Testis (tissue), 3 donors: ENCODE measurements around the gene FOXE1. TPM values are rescaled to one million over a fixed set of nuclear protein-coding genes. Genes with fewer than 3 reads are reported as not detected.

Experiments used
- DNase-seq: peaks from one replicate; pipeline ENCODE4 v3.0.0-alpha.2; 2019
- H3K27ac ChIP-seq, 2 donors: fragments of 200-600 bp; sonication (generic); one replicate each; pipeline ENCODE4 v1.5.1; 2019
- H3K27me3 ChIP-seq: fragments of 200-600 bp; sonication (generic); one replicate; pipeline ENCODE4 v1.5.1; 2019
- H3K36me3 ChIP-seq: fragments of 200-600 bp; sonication (generic); one replicate; pipeline ENCODE4 v1.5.1; 2017; ENCODE audit warnings: low read depth; ENCODE audit errors: missing control alignments
- H3K4me1 ChIP-seq: fragments of 200-600 bp; sonication (generic); one replicate; pipeline ENCODE4 v1.5.1; 2019
- H3K4me3 ChIP-seq, 2 donors: fragments of 200-600 bp; sonication (generic); one replicate each; pipeline ENCODE4 v1.5.1; 2017 to 2019
- H3K9me3 ChIP-seq: fragments of 200-600 bp; sonication (generic); one replicate; pipeline ENCODE4 v1.5.1; 2017
- POLR2A ChIP-seq: fragments of 450-650 bp; IDR thresholded peaks from one replicate; pipeline ENCODE4 v1.6.1; 2017; ENCODE audit warnings: antibody characterized with exemption, mild to moderate bottlenecking, moderate library complexity
- WGBS, 2 donors: methylation state at CpG; one replicate each; pipeline ENCODE4 v1.1.5; 2018; 5-methylcytosine and 5-hydroxymethylcytosine counted together
- intact Hi-C: fragments of 100-400 bp; cut with DNase I; formaldehyde crosslinking; loops from one replicate; pipeline ENCODE4 v1.15.1; 2023; ENCODE audit warnings: low total_unique reads
- polyA plus RNA-seq: library from polyadenylated mRNA; stranded (reverse); fragments of 350-450 nt; fragmentation: Illumina TruSeq; extraction: RNeasy Lipid Tissue Mini Kit (QIAGEN cat#74804); gene quantifications from one replicate; pipeline ENCODE4 v1.2.3, GENCODE V29; 2014; ENCODE audit warnings: low read depth, low replicate concordance; ENCODE audit not compliant: insufficient read depth
- total RNA-seq, 2 donors: library from RNA; depleted of rRNA; stranded (reverse); fragments of >200 nt; gene quantifications; one replicate each; pipeline ENCODE4 v1.2.3, GENCODE V29; 2016
- TF ChIP-seq, protein P1 (sequence below), 3 experiments: fragments of 450-650 bp in 2 of 3; fragments of 200-600 bp in 1 of 3; sonication (generic) in 1 of 3; IDR thresholded peaks; one replicate each; pipeline ENCODE4 v1.5.1; 2016 to 2019; ENCODE audit warnings: antibody characterized with exemption in 3 of 3, mild to moderate bottlenecking in 2 of 3, moderate library complexity in 1 of 3

FOXE1 gene
- total and polyA plus RNA-seq, 3 donors from 2014 or later = 0.62 to 1.9 (median 1.1) TPM

DNA sequence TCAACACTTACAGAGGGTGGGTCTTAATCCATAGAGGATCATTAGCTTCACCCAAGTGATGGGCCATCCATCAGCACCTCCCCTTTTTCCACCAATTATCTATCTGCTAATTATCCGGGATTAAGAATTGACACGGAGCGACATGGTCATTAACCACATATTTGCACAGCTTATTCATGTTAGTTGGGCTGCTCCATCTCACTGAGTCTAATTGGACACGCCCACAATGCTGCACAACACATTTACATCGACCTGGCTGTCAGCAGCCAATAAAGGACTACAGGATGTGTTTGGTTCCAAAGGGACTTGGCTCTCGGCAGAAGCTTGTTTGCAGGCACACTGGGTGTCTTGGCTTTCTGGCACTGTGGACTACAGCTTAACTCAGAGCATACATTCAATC is 21.6 kb downstream of the FOXE1 start:
- 75 to 83% methylated on average over 6 of the region's 6 CpGs for WGBS, 2 donors
- TF ChIP-seq, protein P1, sequence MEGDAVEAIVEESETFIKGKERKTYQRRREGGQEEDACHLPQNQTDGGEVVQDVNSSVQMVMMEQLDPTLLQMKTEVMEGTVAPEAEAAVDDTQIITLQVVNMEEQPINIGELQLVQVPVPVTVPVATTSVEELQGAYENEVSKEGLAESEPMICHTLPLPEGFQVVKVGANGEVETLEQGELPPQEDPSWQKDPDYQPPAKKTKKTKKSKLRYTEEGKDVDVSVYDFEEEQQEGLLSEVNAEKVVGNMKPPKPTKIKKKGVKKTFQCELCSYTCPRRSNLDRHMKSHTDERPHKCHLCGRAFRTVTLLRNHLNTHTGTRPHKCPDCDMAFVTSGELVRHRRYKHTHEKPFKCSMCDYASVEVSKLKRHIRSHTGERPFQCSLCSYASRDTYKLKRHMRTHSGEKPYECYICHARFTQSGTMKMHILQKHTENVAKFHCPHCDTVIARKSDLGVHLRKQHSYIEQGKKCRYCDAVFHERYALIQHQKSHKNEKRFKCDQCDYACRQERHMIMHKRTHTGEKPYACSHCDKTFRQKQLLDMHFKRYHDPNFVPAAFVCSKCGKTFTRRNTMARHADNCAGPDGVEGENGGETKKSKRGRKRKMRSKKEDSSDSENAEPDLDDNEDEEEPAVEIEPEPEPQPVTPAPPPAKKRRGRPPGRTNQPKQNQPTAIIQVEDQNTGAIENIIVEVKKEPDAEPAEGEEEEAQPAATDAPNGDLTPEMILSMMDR (IDR thresholded peaks at IDR 0.05) = no peak
- TF ChIP-seq POLR2A = no peak
- DNase-seq = no peak
- Histone ChIP-seq H3K4me3 (no peak overlapping the region), H3K27ac (no peak overlapping the region), H3K9me3 (no peaks in the 10 kb centered on the region), H3K4me1 (no peaks in the 10 kb centered on the region), H3K27me3 (no peaks in the 10 kb centered on the region), H3K36me3 (no peaks in the 10 kb centered on the region)
- intact Hi-C loops = no loop called here

DNA sequence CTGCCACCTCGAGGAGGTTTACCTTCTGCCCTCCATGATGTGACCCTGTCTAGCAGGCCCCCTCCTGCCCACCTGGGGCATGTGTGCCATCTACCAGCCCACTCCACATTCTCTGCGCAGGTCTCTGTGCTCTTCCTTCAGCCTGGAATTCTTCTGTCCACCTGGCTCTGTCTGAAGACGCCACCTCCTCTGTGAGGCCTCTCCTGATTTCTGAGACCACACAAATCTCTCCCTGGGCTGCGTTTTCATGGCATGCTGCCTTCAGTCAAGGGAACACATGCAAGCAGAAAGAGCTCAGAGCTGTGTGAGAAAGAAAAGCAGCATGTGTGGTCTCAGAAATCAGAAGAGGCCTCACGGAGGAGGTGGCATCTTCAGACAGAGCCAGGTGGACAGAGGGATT is 22.1 kb downstream of the FOXE1 start:
- WGBS, 2 donors = 86 to 90% methylated on average over 5 of the region's 5 CpGs

GRCh38 chr9:97876061-97876460 is 23.0 kb downstream of the FOXE1 start:
- no peaks in the 10 kb centered on the region for H3K4me1 ChIP-seq
- 77 to 91% methylated on average over 3 of the region's 3 CpGs for WGBS, 2 donors
- no peak for TF ChIP-seq POLR2A
- TF ChIP-seq, protein P1 (IDR thresholded peaks at IDR 0.05) = no peak
- intact Hi-C loops = no loop called here
- no peak overlapping the region for H3K27ac ChIP-seq
- no peak overlapping the region for H3K4me3 ChIP-seq
- H3K27me3 ChIP-seq = no peaks in the 10 kb centered on the region
- no peak for DNase-seq
- no peaks in the 10 kb centered on the region for H3K9me3 ChIP-seq
- no peaks in the 10 kb centered on the region for H3K36me3 ChIP-seq

More for the DNA sequence above, 22.1 kb downstream of the FOXE1 start:
- Histone ChIP-seq H3K4me3 (no peak overlapping the region), H3K27me3 (no peaks in the 10 kb centered on the region), H3K36me3 (no peaks in the 10 kb centered on the region), H3K4me1 (no peaks in the 10 kb centered on the region), H3K27ac (no peak overlapping the region), H3K9me3 (no peaks in the 10 kb centered on the region)
- DNase-seq = no peak
- TF ChIP-seq, protein P1 (IDR thresholded peaks at IDR 0.05) = no peak
- TF ChIP-seq POLR2A = no peak
- intact Hi-C loops = no loop called here

- intact Hi-C loops = no loop called here
- no peaks in the 10 kb centered on the region for H3K36me3 ChIP-seq
- H3K4me3 ChIP-seq = no peak overlapping the region
- no peaks in the 10 kb centered on the region for H3K27me3 ChIP-seq
- TF ChIP-seq, protein P1 (IDR thresholded peaks at IDR 0.05) = no peak
- no peak for TF ChIP-seq POLR2A
- H3K4me1 ChIP-seq = no peaks in the 10 kb centered on the region
- no peak overlapping the region for H3K27ac ChIP-seq
- no peak for DNase-seq
- 78 to 82% methylated on average over 4 of the region's 4 CpGs for whole genome bisulfite sequencing, 2 donors
- H3K9me3 ChIP-seq = no peaks in the 10 kb centered on the region
Observed at GRCh38 chr9:97880336-97880735, 27.3 kb downstream of the FOXE1 start.
